Panc1 (cell line): Measurements from ENCODE around the gene BCAS3.

Source experiments
- CTCF ChIP-seq: fragments of 450-650 bp; IDR thresholded peaks from 2 replicates; pipeline ENCODE4 v1.5.1; 2017; ENCODE audit warnings: mild to moderate bottlenecking
- POLR2AphosphoS5 ChIP-seq: IDR thresholded peaks from 2 replicates; pipeline ENCODE4 v1.6.1; 2012; ENCODE audit warnings: mild to moderate bottlenecking, low read depth, low read length, moderate library complexity
- REST ChIP-seq, 2 experiments: IDR thresholded peaks; 2 replicates each; pipeline ENCODE4 v1.6.1; 2011 to 2012; ENCODE audit warnings: low read depth in 2 of 2, control low read depth in 1 of 2, low read length in 1 of 2, mild to moderate bottlenecking in 1 of 2, moderate library complexity in 1 of 2; ENCODE audit not compliant: insufficient read depth in 1 of 2
- TCF7L2 ChIP-seq: IDR thresholded peaks from 2 replicates; pipeline ENCODE4 v1.6.1; 2011; ENCODE audit warnings: mild to moderate bottlenecking, low read depth, low read length, inconsistent platforms

- TF ChIP-seq CTCF (no peak), POLR2AphosphoS5 (no peak), REST (IDR thresholded peaks at IDR 0.05; ENCODE audit: insufficient read depth in 1 of 2, low read depth in 2 of 2, low read length in 1 of 2) (no peak), TCF7L2 (no peak)
Measured at GRCh38 chr17:61245706-61246135, 568.1 kb downstream of the BCAS3 start.
